ENCODE data around the gene SLC13A3.

The SLC13A3 gene

GRCh38 chr20:46605978-46606816 is 45.1 kb downstream of the SLC13A3 start:
- no peak for DNase-seq (ENCODE audit: low spot score)

GRCh38 chr20:46605181-46605580 is 46.1 kb downstream of the SLC13A3 start:
- no peak for DNase-seq (ENCODE audit: low spot score)

DNA sequence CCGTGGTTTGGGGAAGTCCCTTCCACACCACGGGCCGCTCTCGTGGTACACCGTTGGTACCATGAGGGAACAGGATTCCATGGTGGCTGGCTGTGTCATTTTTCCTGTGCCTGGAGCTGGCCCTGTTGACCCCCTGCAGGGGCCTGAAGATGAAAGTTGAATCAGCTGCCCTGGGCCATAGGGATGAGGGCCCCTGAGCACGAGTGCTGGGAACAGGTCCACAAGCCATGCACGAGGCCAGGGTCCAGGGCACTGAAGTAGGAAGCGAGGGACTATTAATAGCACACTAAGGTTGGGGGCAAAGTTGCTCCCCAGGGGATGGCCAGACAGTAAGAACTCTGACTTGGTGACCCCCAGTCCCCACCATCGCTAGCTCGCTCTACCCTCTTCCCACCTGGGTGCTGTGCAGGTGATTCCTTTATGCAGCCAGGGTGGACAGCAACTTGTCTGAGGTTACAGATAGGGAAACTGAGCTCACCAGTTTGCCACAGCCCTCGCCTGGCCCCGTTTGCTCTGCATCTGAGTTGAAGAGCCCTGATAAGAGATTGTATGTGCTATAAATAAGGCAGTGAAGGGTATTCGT is 46.6 kb downstream of the SLC13A3 start:
- DNase-seq (ENCODE audit: low spot score) = no peak

DNA sequence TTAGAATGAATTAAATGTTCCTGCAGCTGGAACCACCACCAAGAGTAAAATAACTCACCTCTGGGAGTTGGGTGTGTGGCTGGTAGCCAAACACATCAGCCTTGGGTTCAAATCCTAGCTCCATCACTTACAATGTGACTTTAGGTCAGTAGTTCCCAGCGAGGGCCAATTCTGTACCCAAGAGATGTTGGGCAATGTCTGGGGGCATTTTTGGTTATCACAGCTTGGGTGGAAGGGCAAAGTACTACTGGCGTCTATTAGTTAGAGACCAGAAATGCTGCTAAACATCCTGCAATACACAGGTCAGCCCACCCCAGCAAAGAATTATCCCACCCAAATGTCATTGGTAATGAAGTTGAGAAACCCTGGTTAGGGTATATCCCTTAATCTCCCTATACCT is 48.8 kb downstream of the SLC13A3 start:
- no peak for DNase-seq (ENCODE audit: low spot score)

DNA sequence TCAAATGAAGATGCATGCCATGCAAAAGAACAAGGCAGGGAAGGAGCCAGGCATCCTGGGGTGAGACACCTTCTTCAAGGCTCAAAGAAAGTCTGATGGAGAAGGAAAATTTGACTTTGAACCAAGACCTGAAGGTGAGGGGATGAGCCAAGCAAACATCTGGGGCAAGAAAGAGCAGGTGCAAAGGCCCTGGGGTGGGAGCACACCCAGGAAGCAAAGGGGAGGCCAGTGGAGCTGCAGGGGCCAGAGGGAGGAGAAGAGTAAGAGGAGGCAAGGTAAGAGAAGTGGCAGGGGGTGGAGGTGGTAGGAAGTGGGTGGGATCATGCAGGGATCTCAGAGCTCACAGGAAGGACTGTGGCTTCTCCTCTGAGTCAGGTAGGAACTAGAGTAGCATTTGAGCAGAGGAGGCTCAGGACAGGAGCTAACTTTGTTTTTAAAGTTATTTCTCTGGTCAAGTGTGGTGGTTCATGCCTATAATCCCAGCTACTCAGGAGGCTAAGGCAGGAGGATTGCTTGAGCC is 49.6 kb downstream of the SLC13A3 start:
- no peak for DNase-seq (ENCODE audit: low spot score)

- no peak for DNase-seq (ENCODE audit: low spot score)
These were observed 50.9 kb downstream of the SLC13A3 start for GRCh38 chr20:46600286-46600752.

DNA sequence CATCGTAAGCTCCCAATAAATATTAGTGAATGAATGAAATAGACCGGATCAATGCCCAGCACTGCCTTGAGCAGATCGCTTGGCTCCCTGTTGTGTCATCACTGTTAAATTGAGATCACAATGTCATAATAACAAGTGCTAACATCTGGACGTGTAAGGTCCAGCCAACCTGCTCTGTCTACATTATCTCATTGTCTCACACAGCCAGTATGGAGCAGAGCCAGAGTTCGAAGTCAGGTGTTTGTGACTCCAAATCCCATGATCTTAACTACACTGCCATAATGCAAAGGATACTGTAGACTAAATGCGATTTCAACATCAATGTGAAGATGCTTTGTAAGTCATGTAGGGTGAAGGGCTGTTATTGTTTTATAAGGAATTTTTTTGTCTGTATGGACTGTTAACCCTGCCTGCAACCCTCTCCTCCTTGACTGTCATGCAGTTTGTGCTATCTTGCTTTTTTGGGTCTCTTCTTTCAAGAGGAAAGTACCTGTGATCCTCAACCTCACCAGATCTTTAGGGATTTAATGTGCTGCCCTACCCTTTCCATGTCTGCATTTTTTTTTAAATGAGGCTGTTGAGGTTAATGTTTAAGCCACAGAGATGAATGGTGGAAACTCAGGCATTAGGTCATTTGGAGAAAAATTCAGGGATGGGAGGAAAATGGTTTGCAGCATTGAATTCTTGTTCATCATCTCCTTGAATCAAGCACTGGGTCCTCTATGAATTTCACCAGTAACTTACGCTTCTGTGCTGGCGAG is 51.9 kb downstream of the SLC13A3 start:
- DNase-seq (ENCODE audit: low spot score) = no peak

- no peak for DNase-seq (ENCODE audit: low spot score)
These were observed 55.3 kb downstream of the SLC13A3 start for GRCh38 chr20:46595933-46596332.

DNA sequence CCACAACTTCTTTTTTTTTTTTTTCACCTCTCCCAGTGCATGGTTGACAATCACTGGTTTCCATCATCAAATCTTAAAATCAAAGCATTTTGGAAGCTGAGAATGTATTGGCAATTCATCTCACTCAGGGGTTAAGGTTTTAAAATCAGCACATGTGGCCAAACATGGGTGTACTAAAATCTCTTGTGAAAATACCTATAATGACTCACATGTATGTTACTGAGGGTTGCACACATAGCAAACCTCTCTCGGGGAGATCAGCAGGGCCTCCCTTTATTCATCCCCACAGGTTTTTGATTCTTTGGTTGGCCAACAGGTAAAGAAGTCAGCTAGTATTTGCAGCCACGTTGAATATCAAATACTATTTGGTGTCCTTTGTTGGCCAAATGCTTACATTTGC is 56.5 kb downstream of the SLC13A3 start:
- no peak for DNase-seq (ENCODE audit: low spot score)

DNA sequence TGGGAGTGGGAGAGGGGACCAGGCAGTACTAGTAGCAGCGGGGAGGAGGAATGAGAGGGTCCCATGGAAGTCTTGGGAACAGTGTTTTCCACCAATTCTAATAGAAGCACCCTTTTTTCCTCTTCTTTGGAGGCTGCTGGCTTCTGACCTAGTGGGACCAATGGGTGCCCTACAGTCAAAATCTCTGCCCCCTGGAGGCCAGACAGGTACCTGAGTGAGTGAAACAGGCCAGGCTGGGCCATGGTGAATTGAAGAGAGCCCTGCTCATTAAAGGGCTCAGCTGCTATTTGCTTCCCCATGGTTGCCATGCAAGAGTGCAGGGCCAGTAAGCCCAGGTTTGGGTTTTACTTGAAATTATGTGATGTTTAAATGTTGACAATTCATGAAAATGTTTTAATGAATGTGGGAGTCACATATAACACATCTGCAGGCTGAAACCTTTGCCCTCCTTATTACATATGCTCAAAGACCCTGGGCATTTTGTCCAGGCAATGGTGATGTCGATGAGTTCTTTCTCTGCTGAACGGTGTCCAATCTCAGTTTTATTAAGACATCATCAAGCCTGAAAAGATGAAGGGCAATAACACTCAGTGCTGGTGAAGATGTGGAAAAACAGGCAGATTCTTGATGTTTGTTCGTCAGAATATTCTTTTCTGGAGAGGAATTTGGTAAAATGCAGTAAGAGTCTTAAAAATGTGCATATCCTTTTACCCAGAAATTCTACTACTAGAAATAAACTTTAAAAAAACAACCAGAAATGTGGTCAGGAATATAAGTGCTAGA is 58.5 kb downstream of the SLC13A3 start:
- DNase-seq (ENCODE audit: low spot score) = no peak

DNA sequence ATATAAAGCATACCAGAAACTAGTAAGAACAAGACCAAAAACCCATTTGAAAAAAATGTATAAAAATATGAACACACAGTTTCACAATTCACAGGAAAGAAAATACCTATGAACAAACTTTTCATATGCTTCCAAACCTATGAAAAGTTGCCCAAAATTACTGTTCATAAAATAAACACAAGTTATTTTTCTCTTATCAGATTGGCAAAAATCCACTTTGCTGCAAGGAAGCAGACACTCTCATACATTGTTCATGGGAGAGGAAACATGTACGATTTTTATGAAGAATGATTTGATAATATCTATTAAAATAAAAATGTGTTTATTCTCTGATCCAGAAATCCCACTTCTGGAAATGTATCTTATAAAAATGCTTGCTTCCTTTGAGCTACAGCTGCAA is 60.8 kb downstream of the SLC13A3 start:
- DNase-seq (ENCODE audit: low spot score) = no peak

GRCh38 chr20:46588532-46589511 is 62.4 kb downstream of the SLC13A3 start:
- no peak for DNase-seq (ENCODE audit: low spot score)

DNA sequence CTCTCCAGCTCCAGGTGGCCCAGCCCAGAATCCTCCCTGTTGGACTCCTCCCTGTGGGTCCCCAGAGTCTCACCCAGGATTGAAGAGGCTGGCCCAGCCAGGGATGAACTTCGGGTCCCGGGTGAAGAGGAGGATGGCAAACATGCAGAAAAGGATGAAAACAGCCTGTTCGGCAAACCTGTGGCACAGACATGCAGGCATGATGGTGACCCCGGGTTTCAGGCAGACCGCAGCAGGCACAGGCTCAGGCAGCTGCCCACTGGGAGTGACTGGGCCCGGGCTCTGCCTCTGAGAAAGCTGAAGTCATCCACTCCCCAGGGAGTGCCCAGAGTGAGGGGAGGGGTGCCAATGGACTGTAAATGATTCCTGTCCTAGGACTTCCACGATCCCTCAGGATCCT is 63.3 kb downstream of the SLC13A3 start:
- no peak for DNase-seq (ENCODE audit: low spot score)

- DNase-seq (ENCODE audit: low spot score) = no peak
These were observed 64.5 kb downstream of the SLC13A3 start for GRCh38 chr20:46586724-46587123.

- no peak for DNase-seq (ENCODE audit: low spot score)
These were observed 66.8 kb downstream of the SLC13A3 start for GRCh38 chr20:46584508-46584907.

DNA sequence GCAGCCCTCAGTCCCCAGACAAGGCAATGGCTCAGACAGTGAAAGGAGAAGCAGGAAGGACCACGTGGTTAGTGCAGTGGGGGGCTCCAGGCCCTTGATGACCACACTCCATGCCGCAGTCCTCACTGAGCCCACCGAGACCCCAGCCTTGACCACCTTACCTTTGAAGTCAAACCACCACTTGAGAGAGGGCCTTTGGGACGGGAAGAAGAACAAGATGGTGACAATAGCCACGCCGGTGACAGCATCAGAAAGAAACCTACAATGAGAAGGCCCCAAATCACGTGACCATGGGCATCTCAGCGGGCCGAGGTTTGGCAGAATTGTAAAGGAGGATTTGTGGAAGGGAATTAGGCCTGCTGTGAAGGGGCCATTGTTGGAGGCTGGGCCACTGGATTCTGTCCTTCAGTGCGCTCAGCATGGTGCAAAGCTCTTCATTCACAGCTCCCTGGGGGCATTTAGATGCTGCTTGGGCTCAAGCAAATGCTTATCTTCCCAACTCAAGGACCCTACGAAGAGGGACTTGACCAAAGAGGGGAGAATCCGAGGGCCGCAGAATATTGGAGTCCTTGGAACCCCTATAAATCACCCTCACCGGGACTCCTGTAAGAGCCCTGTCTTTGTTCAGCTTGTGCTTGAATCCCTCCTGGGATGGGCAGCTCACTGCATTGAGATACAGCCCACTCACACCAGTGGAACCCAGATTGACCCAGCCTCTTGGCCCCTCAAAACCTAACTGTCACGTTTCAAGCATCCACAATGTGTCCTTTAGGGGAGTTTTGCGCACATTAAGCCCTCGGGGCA is 67.6 kb downstream of the SLC13A3 start:
- peak; percentile 81 for DNase-seq (ENCODE audit: low spot score)

- DNase-seq (ENCODE audit: low spot score) = no peak
These were observed 68.6 kb downstream of the SLC13A3 start for GRCh38 chr20:46582648-46583047.

DNA sequence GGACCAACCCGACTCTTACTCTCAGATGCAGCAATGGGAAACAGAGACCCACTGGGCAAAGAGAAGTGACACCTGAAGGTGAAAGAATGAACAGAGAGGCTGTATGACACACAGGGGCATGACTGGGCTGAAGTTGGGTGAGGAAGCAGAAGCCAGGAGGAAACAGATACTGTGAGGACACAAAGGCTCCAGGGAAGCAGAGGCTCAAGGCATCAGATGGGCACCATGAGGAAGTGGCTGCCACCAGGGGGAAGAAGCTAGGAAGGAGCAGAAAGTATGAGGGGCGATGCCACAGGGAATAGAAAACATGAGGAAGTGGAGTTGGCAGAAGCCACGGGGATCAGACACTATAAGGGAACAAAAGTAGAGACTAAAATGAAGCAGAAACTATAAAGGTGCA is 69.9 kb downstream of the SLC13A3 start:
- DNase-seq (ENCODE audit: low spot score) = no peak

GRCh38 chr20:46580613-46581205 is 70.5 kb downstream of the SLC13A3 start:
- no peak for DNase-seq (ENCODE audit: low spot score)

Measured in globus pallidus (tissue), 1 donor.